B cell (primary cell): ENCODE results near the gene TRIM38.

Source experiments
- EZH2 ChIP-seq: IDR thresholded peaks from 2 replicates; pipeline ENCODE4 v1.6.1; 2012; ENCODE audit warnings: borderline replicate concordance, low read depth, mild to moderate bottlenecking, moderate library complexity, low read length; ENCODE audit not compliant: insufficient read depth, poor library complexity, severe bottlenecking
- TF ChIP-seq, protein P1 (sequence below): fragments of 200-600 bp; IDR thresholded peaks from one replicate; pipeline ENCODE4 v1.8.0; 2022; ENCODE audit warnings: antibody characterized with exemption, mild to moderate bottlenecking

- TF ChIP-seq EZH2: no peak
- TF ChIP-seq, protein P1, sequence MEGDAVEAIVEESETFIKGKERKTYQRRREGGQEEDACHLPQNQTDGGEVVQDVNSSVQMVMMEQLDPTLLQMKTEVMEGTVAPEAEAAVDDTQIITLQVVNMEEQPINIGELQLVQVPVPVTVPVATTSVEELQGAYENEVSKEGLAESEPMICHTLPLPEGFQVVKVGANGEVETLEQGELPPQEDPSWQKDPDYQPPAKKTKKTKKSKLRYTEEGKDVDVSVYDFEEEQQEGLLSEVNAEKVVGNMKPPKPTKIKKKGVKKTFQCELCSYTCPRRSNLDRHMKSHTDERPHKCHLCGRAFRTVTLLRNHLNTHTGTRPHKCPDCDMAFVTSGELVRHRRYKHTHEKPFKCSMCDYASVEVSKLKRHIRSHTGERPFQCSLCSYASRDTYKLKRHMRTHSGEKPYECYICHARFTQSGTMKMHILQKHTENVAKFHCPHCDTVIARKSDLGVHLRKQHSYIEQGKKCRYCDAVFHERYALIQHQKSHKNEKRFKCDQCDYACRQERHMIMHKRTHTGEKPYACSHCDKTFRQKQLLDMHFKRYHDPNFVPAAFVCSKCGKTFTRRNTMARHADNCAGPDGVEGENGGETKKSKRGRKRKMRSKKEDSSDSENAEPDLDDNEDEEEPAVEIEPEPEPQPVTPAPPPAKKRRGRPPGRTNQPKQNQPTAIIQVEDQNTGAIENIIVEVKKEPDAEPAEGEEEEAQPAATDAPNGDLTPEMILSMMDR: no peak
These were observed 26.6 kb upstream of the TRIM38 start for GRCh38 chr6:25935953-25936352.
